Measurements from ENCODE around the gene DAPK1. TPM values are rescaled to one million over a fixed set of nuclear protein-coding genes. Genes with fewer than 3 reads are reported as not detected.

Gene DAPK1
- total RNA-seq, 1 donor from 2014 or later = 1.4 TPM

- intact Hi-C loops (cut with micrococcal nuclease) = no loop called here
Observed at GRCh38 chr9:87640385-87640795, 142.7 kb downstream of the DAPK1 start.

DNA sequence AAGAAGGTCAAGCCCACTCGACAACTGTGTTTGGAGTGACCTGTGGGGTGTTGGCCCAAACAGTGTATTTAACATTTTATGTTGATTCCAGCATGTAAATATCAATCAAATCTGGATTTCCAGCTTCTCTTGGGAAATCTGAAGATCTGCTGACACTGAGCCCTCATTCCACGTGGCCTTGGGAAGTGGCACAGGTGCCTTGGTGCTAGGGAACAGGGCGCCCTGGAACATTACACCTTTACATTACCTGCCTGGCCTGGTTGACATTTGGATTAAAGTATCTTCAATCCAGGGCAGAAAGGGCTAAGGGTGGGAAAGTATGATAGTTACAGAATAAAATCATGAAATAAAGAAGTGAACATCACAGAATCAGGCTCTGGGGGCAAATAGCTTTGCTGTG, 143.4 kb downstream of the DAPK1 start:
- intact Hi-C loops (cut with micrococcal nuclease) = no loop called here

DNA sequence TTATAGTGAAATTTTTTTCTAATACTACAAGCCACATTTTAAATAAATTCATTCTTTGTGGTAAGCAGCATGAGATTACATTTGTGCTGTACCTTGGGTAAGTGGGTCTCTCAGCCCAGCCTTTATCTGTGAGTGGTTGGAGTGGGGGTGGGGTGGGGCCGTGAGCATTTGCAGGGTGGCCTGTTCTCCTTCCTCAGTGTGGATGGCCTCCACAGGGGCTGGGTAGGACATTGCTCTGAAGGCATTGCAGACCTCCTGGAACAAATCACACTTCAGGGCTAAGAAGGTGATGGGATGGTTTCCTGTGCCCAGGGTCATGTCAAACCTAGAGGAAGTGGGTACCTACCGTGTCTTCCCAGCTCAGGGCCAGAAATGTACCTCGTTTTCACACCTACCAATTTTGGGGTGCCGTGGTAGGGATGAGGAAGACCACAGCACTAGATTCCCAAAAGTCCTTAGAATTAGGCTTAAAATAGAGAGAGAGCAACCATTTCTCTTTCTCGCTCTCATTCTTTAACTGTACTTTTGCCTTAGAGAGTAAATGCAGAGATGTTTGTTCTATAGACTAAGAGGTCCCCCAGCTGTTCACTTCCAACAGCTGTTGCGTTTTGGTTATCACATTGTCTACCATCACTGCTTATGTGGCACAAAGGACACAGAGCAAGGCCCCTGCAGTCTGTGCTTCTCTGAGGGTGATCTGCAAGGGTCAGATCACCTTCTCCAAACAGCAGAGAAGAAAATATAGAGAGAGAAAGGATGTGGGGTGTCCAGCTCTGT, 144.9 kb downstream of the DAPK1 start:
- intact Hi-C loops (cut with micrococcal nuclease) = no loop called here

DNA sequence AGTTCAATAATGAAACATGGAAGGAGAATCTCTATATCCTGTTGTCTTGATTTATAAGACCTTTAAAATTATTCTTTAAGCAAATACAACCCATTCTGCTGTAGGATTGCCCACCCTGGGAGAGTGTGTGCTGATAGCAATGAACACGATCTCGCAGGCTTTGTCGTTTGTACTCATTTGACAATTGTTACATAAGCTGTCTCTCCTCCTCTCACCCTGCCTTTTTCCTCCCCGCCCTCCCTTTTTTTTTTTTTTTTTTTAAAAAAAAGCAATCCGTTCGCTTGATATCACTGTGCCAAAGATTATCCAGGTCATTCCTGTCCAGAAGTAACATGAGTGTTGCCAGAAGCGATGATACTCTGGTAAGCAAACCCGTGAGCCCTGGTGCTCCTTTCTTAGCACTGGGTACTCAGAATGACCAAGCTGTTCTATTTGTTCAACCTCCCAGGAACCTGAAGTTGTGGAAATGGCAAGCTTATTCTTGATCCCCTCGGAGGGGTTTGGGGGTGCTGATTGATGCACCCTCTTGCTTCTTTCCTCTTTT, 145.5 kb downstream of the DAPK1 start:
- intact Hi-C loops (cut with micrococcal nuclease) = no loop called here

DNA sequence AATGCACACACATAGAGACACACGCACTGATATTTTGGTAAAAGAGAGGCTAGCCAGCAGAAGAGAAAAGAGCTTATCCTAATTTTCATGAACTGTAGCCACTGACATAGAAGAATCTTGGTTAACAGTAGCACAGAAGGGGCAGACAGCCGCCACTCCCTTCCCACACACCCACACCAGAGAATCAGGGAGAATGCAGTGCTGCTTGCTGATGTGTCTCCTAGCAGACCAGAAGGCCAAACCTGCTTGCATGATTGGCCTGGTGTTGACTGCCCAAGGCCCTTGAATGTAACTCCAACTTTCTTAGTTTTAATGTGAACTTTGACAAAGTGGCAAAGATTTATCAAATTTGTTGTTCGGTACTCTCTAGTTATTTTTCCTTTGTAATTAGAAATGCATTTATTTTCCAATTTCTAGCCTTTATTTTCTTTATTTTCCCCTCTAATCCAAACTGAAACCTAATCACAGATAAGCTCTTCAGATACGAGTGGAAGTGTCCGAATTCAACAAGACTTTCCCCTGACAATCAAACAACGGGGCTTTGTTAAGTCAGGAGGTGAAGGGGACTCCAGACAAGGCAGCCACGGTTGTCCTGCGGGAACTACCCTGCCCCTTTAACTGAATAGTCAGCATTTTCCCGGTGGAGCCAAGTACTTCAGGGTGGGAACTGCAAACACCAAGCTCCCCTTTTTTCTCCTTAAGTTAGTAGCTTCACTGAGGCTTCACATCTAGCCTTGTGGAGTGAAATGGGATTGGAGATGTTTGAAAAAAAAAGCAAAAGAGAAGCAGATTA, 146.3 kb downstream of the DAPK1 start:
- intact Hi-C loops (cut with micrococcal nuclease) = no loop called here

GRCh38 chr9:87644659-87645058, 147.0 kb downstream of the DAPK1 start:
- intact Hi-C loops (cut with micrococcal nuclease) = no loop called here

DNA sequence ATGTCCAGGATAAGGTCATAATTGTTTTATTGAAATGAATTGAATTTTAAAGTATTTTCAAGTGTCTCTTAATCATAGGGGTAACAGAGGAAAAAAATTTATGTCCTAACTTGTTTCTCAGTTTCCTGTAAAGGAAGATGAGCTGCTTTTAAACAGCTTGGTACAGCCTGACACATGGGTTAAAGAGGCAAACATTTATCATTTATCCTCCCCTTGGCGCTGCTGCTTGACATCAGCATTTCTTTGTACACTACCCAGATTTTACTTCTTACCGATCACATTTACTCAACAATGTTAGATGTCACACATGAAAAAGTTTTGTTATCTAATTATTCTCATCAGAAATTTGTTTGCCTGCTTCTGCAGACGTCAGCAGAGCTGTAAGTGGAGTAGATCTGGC, 148.9 kb downstream of the DAPK1 start:
- intact Hi-C loops (cut with micrococcal nuclease) = no loop called here

- intact Hi-C loops (cut with micrococcal nuclease) = no loop called here
Observed at GRCh38 chr9:87647114-87647513, 149.4 kb downstream of the DAPK1 start.

GRCh38 chr9:87648606-87649005, 150.9 kb downstream of the DAPK1 start:
- intact Hi-C loops (cut with micrococcal nuclease) = no loop called here

GRCh38 chr9:87650611-87651295, 153.1 kb downstream of the DAPK1 start:
- intact Hi-C loops (cut with micrococcal nuclease) = no loop called here

GRCh38 chr9:87651431-87651830, 153.8 kb downstream of the DAPK1 start:
- intact Hi-C loops (cut with micrococcal nuclease) = no loop called here

DNA sequence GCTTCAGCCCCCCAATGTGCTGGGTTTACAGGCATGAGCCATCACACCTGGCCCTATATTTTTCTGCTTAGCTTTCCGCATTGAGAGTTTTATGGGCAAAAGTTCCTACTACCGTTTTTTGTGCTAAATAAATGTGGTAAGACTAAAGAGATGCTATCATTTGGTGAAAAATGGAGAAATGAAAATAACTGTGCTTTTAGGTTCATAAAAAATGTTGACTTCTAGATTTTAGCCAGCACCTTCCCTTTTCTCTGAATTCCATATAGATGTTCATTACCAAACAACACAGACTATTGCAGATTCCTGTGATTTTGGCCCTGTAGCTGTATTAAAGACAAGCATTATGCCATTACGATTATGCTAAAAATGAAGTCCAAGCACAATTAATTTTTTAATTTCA, 156.3 kb downstream of the DAPK1 start:
- intact Hi-C loops (cut with micrococcal nuclease) = no loop called here

DNA sequence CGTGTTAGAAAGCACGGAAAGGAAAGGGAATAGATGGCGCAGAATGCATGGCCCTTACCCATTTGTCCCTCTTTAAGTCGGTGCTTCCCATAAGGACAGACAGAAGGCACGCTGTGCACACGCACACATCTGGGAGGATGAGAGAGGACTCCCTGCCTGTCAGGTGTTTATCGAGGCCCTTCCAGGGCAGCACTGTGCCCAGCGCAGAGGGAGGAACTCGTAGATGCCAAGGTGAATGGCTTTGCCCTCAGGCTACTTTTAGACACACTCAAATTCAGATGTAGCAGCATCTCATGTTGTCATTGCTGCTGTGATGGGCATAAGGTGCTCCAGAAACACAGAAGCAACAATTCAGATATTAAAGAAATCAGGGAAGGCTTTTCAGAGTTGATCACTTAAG, 158.1 kb downstream of the DAPK1 start:
- intact Hi-C loops (cut with micrococcal nuclease) = no loop called here

DNA sequence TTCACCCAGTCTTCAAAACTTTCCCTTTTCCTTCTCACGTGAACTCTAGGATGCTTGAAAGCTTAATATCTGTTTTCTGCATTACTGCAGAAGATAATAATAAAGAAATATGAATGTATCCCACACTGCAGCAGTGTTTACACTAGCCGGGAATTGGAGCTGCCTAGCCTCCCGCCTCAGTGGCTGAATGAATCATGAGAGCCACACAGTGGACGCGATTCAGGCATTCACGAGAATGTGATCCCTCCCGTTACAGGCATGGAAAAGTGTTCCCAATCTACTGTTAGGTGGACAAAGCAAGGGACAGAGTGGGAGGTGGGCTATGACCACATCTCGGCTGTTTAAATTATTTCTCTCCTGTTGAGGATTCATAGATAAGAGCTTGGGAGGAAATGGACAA, 158.8 kb downstream of the DAPK1 start:
- intact Hi-C loops (cut with micrococcal nuclease) = no loop called here

GRCh38 chr9:87657190-87657589, 159.5 kb downstream of the DAPK1 start:
- intact Hi-C loops (cut with micrococcal nuclease) = no loop called here

- intact Hi-C loops (cut with micrococcal nuclease) = no loop called here
Observed at GRCh38 chr9:87657893-87658292, 160.2 kb downstream of the DAPK1 start.

DNA sequence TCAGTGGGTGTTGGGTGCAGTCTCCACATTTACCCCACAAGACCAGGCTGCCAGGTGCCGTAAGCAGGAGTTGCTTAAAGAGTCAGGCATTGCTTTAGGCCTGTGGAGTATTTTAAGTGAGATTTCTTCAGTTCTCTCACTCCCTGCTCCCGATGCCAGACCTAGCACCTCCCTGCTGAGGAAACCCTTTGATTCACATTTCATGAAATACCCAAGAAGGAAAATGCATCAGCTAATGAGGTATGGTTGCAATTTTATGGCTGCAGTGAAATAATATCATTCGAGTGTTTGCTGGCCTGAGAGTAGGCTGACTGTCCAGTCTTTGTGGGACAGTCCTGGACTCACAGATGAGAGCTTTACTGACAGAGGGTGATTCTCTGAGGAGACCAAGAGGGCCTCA, 160.8 kb downstream of the DAPK1 start:
- intact Hi-C loops (cut with micrococcal nuclease) = no loop called here

GRCh38 chr9:87659534-87660419, 162.1 kb downstream of the DAPK1 start:
- intact Hi-C loops (cut with micrococcal nuclease) = loop anchor here (10.0 kb wide), 1 partner anchor 1245 kb away; no protein-coding TSS in a partner anchor

DNA sequence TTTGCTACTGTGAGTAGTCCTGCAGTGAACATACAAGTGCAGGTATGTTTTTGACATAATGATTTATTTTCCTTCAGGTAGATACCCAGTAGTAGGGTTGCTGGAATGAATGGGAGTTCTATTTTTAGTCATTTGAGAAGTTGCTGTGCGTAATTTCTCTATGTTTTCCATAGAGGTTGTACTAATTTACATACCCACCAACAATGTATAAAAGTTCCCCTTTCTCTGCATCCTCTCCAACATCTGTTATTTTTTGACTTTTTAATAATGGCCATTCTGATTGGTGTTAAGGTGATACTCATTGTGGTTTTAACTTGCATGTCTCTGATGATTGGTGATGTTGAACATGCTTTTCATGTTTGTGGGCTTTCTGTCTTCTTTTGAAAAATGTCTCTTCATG, 163.6 kb downstream of the DAPK1 start:
- intact Hi-C loops (cut with micrococcal nuclease) = loop anchor here (10.0 kb wide), 1 partner anchor 1246 kb away; no protein-coding TSS in a partner anchor

DNA sequence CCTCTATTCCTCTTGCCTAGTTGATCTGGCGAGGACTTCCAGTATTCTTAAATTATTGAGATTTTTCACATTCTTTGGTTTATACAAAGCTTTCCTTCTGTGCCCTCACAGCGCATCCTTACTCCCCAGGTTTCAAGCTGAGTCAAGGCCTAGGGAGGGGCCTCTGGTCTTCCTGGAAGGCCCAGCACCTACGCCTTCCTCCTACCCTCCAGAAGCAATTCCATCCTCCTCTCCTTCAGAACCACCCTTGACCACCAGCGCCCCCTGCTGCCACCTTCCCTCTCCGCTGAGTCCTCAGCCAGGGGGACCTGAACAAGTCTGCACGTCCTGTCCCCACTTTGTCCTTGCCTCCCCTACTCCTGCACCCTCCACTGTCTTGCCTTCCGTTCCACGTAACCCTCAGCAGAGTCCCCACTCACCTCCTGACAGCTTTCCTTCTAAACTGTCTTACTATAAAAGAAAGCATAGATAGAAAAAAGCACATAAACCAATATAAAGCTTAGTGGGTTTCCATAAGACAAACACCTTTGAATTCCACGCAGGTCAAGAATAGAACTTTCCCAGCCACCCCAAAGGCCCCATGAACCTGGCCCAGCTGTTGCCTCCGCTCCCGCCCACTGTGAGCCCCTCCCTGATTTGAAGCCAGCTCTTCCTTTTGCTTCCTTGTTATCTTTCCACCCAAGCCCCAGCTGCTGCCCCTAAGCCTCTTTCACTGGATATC, 165.3 kb downstream of the DAPK1 start:
- intact Hi-C loops (cut with micrococcal nuclease) = loop anchor here (1.0 to 10.0 kb wide), 2 partner anchors 326 to 1248 kb away; no protein-coding TSS in a partner anchor
